ENCODE measurements around the gene KLHL41.
"Not testable (repeated sequence)": the region's sequence is repeated elsewhere in the genome, so short reads cannot be mapped to it uniquely, and the experiment has no call there.

Gene KLHL41

DNA sequence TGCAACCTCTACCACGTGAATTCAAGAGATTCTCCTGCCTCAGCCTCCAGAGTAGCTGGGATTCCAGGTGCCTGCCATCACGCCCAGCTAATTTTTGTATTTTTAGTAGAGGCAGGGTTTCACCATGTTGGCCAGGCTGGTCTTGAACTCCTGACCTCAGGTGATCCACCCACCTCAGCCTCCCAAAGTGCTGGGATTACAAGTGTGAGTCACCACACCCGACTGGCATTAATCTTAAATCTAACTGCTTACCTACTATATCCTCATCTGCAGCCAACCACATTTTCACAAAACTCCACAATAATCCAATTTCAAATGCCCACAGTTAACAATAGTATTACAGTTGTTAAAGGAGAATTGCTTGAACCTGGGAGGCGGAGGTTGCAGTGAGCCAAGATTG lies 61.2 kb downstream of the KLHL41 start:
- DNase-seq; intact Hi-C loops (cut with DNase I): not testable (repeated sequence)

DNA sequence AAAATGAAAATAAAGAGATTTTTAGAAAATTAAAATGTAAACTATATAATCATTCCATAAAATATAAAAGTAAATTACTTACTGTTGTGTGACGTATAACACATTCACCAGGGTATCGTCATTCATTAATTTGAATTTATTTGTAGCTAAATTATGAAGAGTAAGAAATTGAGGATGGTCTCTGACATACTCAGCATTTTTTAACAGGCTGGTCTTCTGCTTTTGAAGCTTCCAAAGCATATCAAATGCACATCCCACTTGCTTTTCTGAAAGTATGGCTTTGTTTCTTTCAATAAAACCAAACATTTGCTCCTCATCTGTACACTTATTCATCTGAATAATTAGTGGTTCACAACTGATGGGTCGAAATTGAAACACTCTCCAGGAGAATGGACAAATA lies 62.1 kb downstream of the KLHL41 start:
- no peak for DNase-seq
- intact Hi-C loops (cut with DNase I): no loop called here

DNA sequence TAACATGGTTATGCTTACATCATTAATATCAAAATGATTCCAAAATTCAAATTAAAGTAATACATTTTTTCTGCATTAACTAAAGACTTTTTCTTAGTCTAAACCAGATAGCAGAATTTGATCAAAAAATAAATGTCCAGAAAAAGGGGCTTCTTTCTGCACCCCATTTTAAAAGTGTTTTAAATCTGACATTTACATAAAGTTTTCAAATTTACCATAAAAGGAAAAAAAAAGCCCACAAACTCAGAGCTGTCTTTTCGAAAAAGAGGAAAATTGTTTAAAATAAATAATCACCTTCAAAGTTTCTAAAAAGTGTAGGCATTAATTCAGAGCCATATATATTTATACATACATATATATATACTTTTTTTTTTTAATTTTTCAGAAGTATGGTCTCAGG lies 62.7 kb downstream of the KLHL41 start:
- DNase-seq: no peak
- intact Hi-C loops (cut with DNase I): no loop called here

DNA sequence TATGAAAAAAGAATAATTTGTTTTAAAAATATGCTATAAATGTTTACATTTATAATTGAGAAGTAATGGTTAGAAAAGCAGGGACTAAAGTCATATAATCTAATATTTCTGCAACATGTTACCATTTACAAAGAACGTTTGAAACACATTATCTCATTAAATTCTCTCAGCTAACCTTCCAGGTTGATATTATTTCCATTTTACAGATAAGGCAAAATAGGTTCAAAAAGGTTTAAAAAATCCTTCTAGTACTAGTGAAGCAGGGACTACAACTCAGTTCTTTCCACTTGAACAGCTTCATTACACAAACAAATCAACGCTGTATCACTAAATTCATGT lies 63.3 kb downstream of the KLHL41 start:
- no peak for DNase-seq
- intact Hi-C loops (cut with DNase I): no loop called here

DNA sequence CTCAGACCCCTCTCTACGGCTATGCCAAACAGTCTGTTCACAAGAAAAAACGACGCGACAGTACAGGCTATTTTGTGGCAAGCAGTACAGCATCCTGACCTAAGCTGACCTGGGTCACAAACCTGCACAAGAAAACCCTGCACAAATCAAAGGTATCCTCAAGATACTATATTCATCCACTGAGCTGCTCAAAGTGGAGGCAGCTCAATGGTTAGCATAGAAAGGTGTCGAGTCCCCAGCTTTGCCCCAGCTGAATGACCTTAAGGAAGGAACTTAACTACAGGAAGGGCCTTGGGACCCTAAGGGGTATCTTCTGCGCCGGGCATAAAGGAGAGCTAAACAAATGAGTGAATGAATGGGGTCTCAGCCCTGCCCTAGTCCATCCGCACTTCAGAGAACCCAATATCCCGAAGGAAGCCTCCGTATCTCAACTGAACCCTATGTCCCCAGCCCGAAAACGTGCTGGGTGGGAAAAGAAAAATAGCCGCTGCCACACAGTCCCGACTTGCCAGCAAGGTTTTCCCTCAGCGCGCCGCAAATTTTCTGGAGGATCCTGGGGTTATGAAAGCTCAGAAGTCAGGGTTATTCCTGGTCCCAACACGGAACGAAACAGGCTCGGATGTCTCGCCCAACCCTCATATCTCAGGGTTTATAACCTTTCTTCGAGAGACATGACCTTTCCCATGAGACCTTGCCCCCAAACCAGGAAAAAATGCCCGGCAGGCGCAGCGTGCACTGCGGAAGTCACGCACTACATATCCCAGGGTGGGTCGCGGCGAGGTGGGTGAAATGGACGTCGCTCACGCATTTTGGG lies 63.9 kb downstream of the KLHL41 start, which contains the start of gene FASTKD1:
Gene FASTKD1, minus strand, starts transcription at position 706 of the 814 bp plus-strand sequence. CDS start 1,836 bp downstream, outside the sequence.
- intact Hi-C loops (cut with DNase I): no loop called here
- peak; percentile 86 to 98 (median 92) for DNase-seq

DNA sequence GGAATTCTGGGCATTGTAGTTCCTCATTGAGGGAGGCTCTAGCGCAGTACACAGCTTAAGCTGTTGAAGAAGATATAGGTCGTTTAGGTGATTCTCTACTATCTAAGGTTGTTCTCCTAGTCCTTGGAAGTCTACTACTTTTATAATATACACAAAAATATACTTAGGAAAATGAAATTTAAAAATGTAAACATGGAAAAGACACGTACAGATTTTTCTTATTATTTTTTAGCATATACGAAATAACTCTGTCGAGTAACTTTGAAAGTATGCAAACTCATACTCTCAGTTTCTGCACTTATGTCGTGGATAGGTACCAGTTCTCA lies 64.4 kb downstream of the KLHL41 start:
- intact Hi-C loops (cut with DNase I): no loop called here

DNA sequence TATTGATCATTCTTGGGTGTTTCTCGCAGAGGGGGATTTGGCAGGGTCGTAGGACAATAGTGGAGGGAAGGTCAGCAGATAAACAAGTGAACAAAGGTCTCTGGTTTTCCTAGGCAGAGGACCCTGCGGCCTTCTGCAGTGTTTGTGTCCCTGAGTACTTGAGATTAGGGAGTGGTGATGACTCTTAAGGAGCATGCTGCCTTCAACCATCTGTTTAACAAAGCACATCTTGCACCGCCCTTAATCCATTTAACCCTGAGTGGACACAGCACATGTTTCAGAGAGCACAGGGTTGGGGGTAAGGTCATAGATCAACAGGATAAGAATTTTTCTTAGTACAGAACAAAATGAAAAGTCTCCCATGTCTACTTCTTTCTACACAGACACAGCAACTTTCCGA lies 65.0 kb downstream of the KLHL41 start:
- intact Hi-C loops (cut with DNase I); DNase-seq: not testable (repeated sequence)

More for the DNA sequence above, 64.4 kb downstream of the KLHL41 start:
- DNase-seq: no peak

DNA sequence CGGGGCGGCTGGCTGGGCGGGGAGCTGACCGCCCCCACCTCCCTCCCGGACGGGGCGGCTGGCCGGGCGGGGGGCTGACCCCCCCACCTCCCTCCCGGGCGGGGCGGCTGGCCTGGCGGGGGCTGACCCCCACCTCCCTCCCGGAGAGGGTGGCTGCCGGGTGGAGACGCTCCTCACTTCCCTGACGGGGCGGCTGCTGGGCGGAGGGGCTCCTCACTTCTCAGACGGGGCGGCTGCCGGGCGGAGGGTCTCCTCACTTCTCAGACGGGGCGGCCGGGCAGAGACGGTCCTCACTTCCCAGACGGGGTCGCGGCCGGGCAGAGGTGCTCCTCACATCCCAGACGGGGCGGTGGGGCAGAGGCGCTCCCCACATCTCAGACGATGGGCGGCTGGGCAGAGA lies 65.8 kb downstream of the KLHL41 start:
- DNase-seq; intact Hi-C loops (cut with DNase I): not testable (repeated sequence)

Data from posterior cingulate gyrus (tissue), 11 donors.